Embryonic facial prominence (tissue), 1 donor: ENCODE data around the gene FBXO24.
"Not testable (repeated sequence)": the region's sequence is repeated elsewhere in the genome, so short reads cannot be mapped to it uniquely, and the experiment has no call there.

Source experiments
- DNase-seq: peaks from one replicate; pipeline ENCODE4 v3.0.0-alpha.2; 2016; ENCODE audit errors: extremely low spot score

FBXO24 gene

GRCh38 chr7:100561491-100562194, 24.5 kb upstream of the FBXO24 start:
- no peak for DNase-seq

- DNase-seq: no peak
Measured at GRCh38 chr7:100562195-100563099, 23.7 kb upstream of the FBXO24 start.

DNA sequence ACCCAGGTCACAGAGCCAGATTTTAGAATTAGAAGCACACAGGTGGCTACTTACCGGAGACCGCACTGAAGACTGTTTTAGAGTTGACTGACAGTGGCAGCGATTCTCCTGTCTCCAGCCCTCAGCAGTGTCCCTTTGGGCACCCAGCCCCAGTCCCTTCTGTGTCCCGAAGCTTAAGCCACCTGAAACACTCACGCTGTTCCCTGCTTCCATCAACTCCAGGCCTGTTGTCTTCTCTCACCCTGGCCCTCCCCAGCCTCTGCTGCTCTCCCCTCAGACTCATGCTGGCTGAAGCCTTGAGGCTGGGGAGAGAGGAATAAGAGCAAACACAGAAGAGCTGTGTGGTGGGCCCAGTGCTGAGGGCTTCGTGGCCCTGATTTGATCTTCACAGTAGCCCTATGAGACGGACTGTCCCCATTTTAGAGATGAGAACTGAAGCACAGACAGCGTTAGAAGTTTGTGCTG, 23.0 kb upstream of the FBXO24 start:
- no peak for DNase-seq

- no peak for DNase-seq
Measured at GRCh38 chr7:100563809-100564400, 22.2 kb upstream of the FBXO24 start.

DNA sequence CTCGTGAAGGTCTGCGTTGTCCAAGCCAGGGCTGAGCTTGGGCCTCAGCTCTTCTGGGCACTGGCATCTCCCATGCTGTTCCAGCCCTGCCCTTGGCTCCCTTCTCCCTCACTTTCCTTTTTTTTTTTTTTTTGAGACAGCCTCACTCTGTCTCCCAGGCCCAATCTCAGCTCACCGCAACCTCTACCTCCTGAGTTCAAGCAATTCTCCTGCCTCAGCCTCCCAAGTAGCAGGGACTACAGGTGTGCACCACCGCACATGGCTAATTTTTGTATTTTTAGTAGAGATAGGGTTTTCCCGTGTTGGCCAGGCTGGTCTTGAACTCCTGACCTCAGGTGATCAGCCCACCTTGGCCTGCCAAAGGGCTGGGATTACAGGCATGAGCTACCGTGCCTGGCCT, 21.7 kb upstream of the FBXO24 start:
- not testable (repeated sequence) for DNase-seq

DNA sequence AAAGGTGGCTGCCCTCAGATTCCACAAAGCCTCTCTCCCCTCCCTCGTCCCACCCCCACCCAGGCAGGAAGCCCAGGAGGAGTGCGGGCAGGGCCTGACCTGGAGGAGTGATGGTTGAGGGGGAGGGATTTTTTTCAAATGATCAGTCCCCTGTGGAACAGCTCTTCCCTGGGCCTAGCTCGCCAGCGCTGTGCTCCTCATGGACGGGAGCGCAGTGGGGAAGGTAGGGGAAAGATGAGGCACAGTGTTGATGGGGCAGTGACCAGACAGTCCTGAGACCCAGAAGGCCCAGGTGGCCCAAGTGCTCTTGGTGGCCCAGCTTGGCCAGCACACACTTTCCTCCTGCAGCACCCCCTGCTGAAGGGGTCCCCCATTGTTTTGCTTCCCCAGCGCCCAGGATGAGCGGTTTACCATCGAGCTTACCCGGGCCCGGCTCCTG, 21.0 kb upstream of the FBXO24 start:
- no peak for DNase-seq

DNA sequence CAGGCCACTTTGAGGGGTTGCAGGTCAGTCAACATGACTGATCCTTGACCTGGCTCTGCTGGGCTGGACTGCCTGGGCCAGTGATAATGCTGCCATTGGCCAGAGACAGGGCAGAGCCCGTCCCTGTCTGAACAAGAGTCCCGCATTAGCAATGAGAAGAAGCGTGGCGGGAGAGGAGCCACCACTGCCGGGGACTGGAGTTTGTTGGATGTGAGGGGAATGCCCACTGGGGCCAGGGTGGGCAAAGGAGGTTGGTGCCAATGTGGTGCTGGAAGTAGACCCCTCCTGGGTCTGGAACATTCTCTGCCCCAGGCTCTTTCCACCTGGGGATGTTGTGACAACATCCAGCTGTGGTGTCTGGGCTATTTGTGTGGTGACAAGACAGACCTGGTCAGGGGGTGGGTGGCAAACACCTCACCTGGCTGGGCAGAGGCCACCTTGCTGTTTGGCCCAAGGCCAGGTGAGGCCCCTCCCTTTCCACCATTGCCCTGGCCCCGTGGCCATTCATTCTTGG, 20.1 kb upstream of the FBXO24 start:
- no peak for DNase-seq

- DNase-seq: no peak
Measured at GRCh38 chr7:100567031-100567730, 18.9 kb upstream of the FBXO24 start.

DNA sequence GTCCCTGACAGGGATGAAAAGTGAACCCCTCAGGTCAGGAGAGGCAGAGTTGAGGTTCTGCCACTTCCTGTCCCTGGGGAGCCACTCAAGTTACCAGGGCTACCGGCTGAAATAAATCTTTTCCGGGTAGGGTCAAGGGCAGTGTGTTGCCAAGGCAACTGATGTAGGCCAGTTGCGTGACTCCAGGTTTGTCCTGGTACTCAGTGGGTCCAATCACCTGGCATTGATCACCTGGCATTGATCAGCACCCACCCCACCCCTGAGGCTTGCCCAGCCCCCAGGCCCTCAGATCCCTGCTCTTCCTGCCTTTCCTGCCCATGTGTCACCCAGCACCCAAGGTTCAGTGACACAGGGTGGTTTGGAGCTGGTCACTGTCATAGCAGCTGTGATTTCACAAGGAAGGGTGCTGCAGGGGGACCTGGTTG, 18.4 kb upstream of the FBXO24 start:
- no peak for DNase-seq

DNA sequence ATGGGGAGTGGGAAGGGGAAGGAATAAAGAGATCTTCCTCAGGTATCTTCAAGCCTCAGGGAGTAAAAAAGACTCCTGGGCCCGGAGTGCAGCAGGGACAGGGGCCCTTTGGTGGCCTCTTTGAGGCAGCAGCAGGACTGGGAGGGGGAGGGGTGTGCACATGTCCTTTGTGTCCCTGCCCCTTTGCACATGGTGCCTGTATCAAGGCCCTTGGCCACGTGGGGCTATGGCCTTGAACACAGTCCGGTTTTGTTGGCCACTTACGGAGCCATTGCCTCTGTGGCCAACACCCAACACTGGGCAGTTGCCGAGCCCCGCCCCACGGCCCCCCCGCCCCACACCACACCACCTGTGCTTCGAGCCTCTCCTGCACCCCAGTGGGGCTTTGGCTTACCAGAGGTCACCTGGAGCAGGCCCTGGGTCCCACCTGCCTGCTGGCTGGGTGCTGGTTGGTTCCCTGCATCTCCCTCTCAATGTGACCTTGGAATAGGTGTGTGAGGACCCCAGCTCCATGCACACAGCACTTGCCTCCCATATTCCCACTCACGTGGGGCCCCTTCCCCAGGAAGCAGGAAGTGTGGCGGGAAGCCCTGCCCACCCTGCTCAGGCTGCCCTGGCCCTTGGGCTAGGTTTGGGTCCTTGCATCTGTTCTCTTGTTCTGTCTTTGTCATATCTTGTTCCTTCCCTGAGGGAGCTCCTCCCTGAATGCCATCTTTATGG, 17.8 kb upstream of the FBXO24 start:
- no peak for DNase-seq

- no peak for DNase-seq
Measured at GRCh38 chr7:100568896-100569844, 17.0 kb upstream of the FBXO24 start.

DNA sequence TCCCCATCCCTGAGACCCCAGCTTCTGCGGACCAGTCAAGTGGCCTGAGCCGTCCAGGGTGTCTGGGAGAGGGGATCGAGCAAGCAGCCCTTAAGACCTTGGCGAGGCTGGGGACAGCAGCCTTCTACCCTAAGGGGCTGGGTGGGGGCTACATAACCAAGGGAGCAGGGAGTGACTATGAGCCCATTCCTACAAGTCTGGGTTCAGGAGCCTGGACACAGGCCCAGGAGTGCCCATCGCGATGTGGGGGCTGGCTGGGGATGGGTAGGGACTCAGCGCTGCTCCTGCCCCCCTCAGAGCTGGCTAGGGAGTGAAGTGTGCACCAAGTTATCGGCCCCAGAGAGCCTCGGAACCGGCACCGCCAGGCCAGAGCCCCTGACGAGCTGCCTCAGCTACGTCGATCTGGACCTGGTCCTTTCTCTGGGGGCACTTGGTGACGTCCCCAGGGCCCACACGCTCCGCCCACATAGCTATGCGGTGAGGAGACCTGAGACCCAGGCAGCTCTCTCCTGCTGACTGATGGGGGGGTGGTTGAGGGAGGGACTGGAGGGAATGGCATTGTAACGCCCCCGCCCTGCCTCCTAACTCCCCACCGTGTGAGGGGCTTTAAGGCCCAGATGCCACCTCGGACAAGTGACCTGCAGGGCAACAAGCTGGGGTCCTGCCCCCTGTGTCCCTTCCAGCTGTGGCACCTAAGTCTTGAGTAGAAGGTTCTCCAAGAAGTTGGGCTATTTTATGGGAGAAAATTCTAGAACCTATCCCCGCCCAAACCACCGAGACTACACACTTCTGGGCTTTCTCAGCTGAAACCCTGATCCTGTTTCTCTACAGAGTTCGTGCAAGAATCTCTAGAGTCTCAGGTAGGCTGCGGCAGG, 14.9 kb upstream of the FBXO24 start:
- no peak for DNase-seq

DNA sequence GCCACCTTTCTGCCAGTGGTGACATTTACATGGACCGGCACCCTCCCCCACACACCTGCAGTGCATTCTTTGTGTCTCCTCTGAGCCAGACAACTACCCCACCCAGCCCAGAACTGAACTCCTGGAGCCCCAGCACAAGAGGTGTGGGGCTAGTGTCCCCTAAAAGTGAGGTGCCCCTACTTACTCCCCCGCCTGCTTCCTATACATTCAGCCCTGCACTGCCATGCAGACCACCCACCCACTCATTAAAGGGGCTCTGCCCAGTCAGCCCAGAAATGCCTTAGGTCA, 14.4 kb upstream of the FBXO24 start:
- DNase-seq: no peak

- DNase-seq: no peak
Measured at GRCh38 chr7:100572281-100572948, 13.7 kb upstream of the FBXO24 start.

DNA sequence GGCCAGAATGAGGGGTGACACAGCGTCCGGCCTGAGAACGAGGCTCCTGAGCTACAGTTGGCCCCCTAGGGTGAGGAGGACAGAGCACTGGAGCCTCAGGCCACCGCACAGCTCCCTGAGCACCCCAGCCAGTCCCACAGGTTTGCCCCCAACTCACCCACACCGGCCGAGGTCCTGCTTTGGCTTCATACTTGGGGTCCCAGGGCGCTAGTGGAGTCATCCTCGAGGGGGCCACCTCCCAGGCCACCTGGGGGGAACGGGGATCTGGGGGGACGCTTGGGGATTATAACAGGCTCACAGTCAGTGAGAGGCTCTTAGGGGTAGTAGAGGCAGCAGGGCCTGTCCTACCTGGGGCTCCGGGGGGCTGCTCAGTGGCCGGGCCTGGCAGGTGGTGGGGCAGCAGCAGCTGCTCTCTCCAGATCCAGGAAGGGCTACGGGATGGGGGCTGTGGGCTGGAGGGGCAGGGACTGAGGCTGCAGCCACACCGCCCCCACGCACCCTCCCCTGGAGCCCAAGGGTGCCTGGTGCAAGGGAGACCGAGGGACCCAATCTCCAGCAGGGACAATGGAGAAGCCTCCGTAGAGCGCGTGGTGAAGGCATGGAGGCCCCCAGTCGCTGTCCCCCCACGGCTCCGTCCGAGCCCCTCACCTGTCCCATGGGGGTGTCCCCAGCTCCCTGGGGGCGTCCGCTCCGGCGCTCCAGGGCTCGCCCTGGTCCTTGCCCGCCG, 13.0 kb upstream of the FBXO24 start:
- DNase-seq: no peak

- no peak for DNase-seq
Measured at GRCh38 chr7:100573691-100574361, 12.3 kb upstream of the FBXO24 start, which contains the start of gene SAP25. TSS of gene SAP25 (minus strand) at chr7:100573900. CDS start at chr7:100573742, 158 bp downstream.
